ENCODE data around the gene LRRC4.

The LRRC4 gene

GRCh38 chr7:128074736-128075135 is 43.5 kb upstream of the LRRC4 start:
- DNase-seq (ENCODE audit: low read depth in 2 of 2) = no peak
- H3K4me3 ChIP-seq (replicated peaks in 1 of 2; ENCODE audit: low read depth in 2 of 2, low read length in 2 of 2) = no peak overlapping the region
- no peak for TF ChIP-seq CTCF (IDR thresholded peaks at IDR 0.05; ENCODE audit: low read depth, low read length)

- no peak for TF ChIP-seq CTCF (IDR thresholded peaks at IDR 0.05; ENCODE audit: low read depth, low read length)
- no peak overlapping the region for H3K4me3 ChIP-seq (replicated peaks in 1 of 2; ENCODE audit: low read depth in 2 of 2, low read length in 2 of 2)
- DNase-seq (ENCODE audit: low read depth in 2 of 2) = no peak
Measured at GRCh38 chr7:128074336-128074735, 43.1 kb upstream of the LRRC4 start.

GRCh38 chr7:128073671-128074310 is 42.6 kb upstream of the LRRC4 start:
- no peak for DNase-seq (ENCODE audit: low read depth in 2 of 2)
- no peak overlapping the region for H3K4me3 ChIP-seq (replicated peaks in 1 of 2; ENCODE audit: low read depth in 2 of 2, low read length in 2 of 2)
- no peak for TF ChIP-seq CTCF (IDR thresholded peaks at IDR 0.05; ENCODE audit: low read depth, low read length)

- DNase-seq (ENCODE audit: low read depth in 2 of 2) = no peak
- no peak overlapping the region for H3K4me3 ChIP-seq (replicated peaks in 1 of 2; ENCODE audit: low read depth in 2 of 2, low read length in 2 of 2)
- no peak for TF ChIP-seq CTCF (IDR thresholded peaks at IDR 0.05; ENCODE audit: low read depth, low read length)
Measured at GRCh38 chr7:128071801-128072200, 40.6 kb upstream of the LRRC4 start.

GRCh38 chr7:128071376-128071775 is 40.1 kb upstream of the LRRC4 start:
- H3K4me3 ChIP-seq (replicated peaks in 1 of 2; ENCODE audit: low read depth in 2 of 2, low read length in 2 of 2) = no peak overlapping the region
- no peak for DNase-seq (ENCODE audit: low read depth in 2 of 2)
- no peak for TF ChIP-seq CTCF (IDR thresholded peaks at IDR 0.05; ENCODE audit: low read depth, low read length)

GRCh38 chr7:128069373-128070364 is 38.4 kb upstream of the LRRC4 start:
- TF ChIP-seq CTCF (IDR thresholded peaks at IDR 0.05; ENCODE audit: low read depth, low read length) = no peak
- no peak overlapping the region for H3K4me3 ChIP-seq (replicated peaks in 1 of 2; ENCODE audit: low read depth in 2 of 2, low read length in 2 of 2)
- no peak for DNase-seq (ENCODE audit: low read depth in 2 of 2)
